ENCODE measurements around the gene ATPAF1.
"Not testable (repeated sequence)": the region's sequence is repeated elsewhere in the genome, so short reads cannot be mapped to it uniquely, and the experiment has no call there.

ATPAF1 gene

DNA sequence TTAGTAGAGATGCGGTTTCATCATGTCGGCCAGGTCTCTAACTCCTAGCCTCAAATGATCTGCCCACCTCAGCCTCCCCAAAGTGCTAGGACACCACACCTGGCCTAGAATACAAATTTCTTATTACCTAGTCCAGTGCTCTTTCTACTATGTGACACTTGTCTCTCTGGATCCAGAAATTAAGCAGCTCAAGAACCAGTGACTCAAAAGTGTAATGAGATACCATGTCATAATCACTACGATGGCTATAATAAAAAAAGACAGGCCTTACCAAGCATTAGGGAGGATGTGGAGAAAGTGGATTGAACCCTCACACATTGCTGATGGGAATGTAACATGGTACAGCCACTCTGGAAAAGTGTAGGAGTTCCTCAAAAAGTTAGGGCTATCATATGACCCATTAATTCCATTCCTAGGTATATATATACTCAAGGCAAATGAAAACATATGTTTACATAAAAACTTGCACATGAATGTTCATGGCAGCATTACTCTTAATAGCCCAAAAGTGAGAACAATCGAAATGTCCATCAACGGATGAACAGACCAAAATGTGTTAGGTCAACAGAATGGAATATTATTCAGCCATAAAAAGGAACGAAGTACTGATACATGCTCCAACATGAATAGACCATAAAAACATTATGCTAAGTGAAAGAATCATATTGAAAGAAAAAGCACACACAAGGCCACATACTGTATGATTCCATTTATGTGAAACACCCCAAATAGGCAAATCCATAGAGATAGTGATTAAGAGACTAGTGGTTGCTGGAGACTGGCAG is 11.8 kb upstream of the ATPAF1 start:
- no peak for DNase-seq

DNA sequence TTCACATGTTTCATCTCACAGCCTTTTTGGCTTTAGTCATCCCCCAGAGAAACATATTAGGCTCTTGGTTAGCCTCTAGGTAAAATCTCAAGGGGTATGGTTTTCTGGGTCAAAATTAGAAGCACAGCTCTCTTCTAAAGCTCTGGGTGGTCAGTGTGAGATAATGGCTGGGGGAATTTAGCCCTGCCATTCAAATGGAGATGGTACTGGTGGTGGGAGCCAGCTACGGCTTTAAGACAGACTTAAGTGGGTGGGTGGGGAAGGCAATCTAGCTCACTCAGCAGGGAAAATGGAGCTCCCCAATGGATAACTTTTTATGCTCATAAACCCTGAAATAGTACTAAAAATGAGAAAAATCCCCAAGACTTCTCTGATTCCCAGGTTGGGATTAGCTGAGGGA is 9.2 kb upstream of the ATPAF1 start:
- no peak for DNase-seq

DNA sequence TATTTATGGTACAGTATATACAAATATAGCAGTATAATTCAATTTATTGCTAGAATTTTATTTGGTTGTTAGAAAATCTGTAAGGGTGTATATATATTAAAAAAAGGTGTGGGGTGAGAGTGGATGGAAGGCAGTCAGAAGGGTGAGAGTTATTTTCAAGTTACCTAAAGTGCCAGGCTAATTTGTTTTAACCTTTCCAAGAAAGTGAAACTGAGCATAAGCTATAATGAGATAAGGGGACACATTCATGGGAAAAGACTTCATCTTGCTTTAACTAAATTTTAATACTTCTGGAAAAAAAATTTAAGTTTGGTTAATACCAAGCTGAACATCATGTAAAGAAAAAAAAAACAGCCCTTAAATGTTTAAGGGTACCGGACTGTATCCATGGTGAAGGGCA is 8.4 kb upstream of the ATPAF1 start:
- DNase-seq: no peak

DNA sequence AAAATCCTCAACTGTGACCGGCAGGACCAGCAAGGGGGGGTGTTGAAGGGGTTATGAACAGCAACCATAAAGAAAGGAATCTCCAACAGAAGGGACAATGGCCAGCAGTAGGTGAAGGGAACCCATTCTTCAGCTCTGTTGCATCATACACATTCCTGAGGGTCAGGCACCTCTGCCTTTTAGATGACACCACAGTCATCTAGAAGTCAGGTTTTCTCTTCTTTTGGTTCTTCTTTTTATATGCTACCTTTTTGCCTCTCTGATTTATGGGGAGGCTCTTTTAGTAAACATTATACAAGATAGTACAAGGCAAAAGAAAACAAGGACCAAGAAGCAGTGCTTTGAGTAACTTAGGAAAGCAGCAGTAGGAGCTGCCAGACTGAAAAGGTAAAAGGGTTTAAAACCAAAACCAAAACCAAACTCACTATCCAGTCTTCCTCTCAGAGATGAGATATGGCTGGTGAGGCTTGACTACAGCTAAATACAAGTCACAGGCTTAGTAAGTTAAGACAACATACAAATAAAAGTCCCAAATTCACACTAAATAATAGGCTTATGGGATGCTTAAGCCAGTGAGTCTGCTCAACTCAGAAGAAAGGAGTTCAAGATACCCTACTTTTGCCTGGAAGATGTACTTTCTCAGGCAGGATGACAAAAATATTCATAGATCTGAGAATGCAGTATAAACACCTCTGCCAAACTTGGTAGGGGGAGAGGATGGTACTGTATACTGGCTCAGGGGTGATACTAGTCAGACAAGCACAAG is 7.6 kb upstream of the ATPAF1 start:
- DNase-seq: no peak

DNA sequence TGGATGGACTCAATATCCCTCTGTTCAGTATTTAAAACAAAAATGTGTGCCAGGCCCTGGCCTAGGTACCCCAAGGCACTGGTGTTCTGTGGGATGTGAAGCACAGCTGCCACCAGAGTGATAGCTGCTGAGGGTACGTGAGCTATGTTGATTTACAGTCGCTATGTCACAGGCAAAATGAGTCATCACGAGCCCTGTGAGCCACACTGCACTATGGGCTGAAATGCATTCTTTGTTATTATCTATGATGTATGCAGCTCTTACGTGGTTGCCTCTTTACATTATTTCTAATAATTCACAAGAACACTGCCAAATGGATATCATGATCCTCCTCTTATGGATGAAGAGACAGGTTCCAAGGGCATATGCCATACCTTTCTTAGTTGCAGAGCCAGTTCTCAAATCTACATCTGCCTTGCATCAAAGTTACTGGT is 5.6 kb upstream of the ATPAF1 start:
- peak; percentile 27 to 36 for DNase-seq

DNA sequence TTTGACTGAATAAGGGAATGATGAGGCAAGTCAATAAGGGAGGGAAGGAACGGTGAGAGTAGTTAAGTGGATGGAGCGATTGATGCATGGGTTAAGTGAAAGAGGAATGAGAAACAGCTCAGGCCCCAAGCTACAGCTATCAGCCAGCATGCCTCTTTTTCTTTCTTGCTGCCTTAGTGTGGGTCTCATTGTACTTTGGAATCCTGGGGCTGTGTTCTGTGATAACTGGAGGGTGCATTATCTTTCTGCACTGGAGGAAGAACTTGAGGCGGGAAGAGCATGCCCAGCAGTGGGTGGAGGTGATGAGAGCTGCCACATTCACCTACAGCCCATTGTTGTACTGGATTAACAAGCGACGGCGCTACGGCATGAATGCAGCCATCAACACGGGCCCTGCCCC is 4.5 kb upstream of the ATPAF1 start:
- DNase-seq: no peak

DNA sequence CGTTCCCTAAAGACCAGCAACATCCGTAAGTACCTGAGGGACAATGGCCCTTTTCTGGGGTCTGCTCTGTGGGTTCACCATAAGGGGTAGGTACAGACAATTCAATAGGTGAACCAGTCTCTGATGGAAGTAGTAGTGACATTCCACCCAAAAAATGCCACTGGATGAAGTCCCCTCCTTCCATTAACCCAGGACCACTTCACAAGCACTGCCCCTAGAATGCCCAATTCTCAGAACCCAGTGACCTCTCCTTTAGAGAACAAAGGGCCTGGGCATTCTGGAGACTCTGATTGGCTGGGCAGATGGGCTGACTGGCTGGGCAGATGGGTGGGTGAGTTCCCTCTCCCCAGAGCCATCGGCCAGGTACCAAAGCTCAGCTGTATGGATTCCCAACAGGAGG is 3.4 kb upstream of the ATPAF1 start, which contains the start of gene TEX38:
TSS of gene TEX38 (plus strand) at position 301 of the 400 bp plus-strand sequence. CDS start at position 382, 81 bp downstream.
- DNase-seq: no peak

DNA sequence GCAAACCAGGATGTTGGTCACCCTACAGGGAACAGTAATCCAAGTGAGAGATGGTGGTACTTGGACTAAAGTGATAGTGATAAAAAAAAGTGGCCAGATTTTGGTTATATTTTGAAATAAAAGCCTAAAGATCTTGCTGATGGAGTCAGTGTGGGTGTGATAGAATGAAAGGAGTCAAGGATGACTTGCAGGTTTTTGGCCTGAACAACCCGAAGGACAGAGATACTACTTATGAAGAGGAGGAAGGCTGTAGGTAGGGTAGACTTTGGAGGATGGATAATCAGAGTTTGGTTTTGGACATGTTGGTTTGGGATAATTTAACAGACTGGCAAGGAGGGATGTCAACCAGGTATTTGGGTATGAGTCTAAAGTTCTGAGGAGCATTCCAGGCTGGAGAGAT is 2.0 kb upstream of the ATPAF1 start:
- DNase-seq: no peak

DNA sequence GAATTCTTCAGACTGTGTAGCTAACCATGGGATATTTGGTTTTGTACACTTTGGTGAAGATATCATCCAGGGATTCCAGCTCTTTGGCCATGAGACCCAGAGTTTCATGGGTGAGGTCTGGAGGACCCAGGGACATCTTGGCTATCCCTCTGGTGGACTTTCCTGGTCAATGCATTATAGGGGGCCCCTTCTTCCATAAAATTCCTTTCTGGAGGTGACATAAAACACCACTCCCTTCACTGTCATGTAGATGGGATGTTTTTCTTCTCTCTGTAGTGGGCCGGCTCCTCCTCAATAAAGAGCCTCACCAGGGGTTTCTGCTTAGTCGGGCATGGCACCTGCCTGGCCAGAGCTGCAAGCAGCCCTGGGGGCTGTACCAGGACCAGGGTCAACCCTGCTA is 2.2 kb downstream of the ATPAF1 start:
- no peak for DNase-seq

DNA sequence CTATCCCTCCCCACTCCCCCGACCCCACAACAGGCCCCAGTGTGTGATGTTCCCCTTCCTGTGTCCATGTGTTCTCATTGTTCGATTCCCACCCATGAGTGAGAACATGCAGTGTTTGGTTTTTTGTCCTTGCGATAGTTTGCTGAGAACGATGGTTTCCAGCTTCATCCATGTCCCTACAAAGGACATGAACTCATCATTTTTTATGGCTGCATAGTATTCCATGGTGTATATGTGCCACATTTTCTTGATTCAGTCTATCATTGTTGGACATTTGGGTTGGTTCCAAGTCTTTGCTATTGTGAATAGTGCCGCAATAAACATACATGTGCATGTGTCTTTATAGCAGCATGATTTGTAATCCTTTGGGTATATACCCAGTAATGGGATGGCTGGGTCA is 5.2 kb downstream of the ATPAF1 start:
- DNase-seq: not testable (repeated sequence)

DNA sequence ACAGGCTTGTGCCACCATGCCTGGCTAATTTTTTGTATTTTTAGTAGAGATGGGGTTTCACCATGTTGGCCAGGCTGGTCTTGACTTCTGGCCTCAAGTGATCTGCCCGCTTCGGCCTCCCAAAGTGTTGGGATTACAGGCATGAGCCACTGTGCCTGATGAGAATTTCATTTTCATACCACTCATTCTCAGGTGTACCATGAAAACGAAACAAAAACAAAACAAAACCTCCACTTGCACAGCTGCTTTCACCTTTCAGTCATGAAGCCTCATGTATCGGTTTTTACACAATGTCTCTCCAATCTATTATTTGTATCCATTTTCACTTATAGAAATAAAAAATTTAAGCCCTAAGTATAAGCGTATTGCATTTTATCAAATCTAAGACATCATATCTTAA is 8.0 kb downstream of the ATPAF1 start:
- not testable (repeated sequence) for DNase-seq

DNA sequence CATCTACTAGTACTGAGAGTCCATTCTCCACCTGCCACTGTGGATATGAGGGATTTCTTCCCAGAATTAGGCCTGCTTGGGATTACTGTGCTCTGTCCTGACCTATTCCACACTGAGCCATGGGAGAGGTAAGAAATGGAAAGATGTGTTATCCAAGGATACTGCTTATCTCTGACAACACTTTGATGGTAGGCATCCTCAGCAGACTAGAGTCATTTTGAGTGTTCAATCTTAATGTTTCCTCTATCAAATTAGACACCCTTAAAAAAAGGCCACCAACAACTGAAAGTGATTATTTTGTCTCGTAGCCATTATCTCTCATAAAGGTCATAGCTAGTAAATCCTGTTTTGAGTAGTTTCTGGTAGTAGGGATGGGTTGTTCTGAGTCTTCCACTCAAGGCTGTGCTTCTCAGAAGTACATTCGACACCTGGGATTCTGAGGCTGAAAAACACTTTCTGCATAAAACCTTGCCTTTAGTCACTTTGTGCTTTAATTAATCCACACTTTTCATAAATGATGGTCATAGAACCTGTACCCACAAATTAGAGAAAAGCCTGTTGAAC is 8.8 kb downstream of the ATPAF1 start:
- DNase-seq: no peak

DNA sequence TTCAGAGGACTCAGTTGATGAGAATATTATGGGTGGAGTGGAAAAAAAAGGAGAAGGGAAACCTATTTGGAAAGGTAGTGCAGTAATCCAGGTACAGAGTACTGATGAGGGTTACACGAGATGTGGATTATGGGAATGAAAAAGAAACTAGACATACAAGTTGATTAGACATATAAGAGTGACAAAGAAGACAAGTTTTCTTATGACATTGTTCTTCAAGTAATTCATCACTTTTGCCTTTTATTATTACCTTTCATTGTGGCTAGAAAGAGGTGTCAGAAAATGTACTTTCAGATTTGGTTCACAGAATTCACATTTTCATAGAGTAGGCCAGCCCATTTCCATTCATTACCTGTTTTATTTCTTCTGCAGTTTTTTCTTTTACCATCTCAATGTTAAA is 10.4 kb downstream of the ATPAF1 start:
- no peak for DNase-seq

DNA sequence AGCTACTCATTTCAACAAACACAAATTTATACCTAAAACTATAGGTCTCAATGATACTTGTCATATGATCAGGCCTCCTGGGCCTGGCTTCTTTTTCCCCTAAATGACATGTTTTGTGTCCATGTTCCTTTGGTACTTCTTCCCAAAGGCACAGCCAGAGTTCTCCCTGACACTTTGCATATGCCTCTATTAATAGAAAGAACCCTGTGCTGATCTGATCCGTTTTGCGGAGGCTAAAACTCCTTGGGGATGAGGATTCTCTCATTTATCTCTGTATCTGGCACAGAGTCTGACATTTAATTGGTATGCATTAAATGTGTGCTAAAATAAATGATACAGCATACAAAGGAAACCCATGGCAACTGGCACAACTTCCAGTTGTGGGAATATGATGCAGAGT is 11.5 kb downstream of the ATPAF1 start:
- no peak for DNase-seq

DNA sequence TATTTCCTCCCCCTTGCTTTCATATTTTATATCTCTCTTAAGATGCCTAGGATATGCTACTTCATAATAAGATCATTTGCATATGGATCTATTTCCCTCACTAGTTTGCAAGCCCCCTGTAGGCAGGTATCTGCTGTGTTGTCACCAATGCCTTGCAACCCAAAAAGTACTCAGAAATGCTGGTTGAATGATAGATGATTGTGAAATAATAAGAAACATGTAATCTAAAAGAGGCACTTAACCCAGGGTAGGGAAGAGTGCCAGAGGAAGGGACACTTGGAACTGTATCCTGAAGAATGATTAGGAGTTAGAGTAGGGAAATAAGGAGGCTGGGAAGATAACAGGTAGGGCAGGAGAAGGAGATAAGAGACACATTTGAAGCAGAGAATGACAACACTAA is 12.3 kb downstream of the ATPAF1 start:
- DNase-seq: no peak

DNA sequence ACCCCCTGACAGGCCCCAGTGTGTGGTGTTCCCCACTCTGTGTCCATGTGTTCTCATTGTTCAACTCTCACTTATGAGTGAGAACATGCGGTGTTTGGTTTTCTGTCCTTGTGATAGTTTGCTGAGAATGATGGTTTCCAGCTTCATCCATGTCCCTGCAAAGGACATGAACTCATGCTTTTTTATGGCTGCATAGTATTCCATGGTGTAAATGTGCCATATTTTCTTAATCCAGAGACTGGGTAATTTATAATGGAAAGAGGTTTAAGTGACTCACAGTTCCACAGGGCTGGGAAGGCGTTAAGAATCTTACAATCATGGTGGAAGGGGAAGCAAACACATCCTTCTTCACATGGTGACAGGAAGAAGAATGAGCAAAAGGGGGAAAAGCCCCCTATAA is 13.5 kb downstream of the ATPAF1 start:
- DNase-seq: not testable (repeated sequence)

DNA sequence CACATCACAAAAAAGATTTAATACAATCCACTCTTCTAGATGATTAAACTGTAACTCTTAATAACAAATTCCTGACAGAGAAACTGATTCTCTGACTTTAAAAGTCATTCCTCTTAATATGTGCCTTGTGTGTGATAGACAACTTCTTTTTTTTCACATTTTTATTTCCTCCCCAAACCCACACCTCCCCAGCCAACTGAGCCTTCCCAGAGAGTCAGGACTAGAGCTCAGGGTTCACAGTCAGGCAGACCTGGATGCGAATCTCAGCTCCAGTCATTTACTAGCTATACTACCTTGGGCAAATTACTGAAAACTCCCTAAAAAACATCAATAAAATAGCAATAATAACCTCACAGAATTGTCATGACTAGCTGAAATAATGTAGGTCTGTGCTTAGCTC is 14.2 kb downstream of the ATPAF1 start:
- DNase-seq: no peak

DNA sequence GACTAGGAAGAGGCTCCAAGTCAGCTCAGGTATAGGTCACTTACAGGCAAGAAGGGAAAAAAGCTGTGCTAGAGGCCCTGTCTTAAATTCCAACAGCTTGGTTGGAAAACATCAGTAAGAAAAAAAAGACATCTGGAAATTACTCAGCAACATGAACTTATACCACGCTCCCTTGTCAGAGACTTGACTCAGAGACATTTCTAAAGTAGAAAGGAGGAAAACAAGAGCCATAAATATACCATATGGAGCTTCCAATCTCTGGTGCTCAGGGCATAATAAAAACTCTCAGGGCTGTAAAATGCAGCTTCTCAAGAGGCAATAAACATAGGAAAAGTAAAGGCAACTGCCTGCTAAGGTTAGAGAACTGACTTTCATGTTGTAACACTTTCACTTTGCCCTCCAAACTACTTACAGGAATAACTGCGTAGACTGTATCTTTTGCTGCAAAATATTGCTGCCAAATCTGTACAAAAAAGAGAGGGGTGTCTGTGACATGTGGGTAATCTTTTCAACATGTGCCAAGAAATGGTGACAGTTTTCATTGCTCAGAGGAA is 14.7 kb downstream of the ATPAF1 start:
- no peak for DNase-seq

DNA sequence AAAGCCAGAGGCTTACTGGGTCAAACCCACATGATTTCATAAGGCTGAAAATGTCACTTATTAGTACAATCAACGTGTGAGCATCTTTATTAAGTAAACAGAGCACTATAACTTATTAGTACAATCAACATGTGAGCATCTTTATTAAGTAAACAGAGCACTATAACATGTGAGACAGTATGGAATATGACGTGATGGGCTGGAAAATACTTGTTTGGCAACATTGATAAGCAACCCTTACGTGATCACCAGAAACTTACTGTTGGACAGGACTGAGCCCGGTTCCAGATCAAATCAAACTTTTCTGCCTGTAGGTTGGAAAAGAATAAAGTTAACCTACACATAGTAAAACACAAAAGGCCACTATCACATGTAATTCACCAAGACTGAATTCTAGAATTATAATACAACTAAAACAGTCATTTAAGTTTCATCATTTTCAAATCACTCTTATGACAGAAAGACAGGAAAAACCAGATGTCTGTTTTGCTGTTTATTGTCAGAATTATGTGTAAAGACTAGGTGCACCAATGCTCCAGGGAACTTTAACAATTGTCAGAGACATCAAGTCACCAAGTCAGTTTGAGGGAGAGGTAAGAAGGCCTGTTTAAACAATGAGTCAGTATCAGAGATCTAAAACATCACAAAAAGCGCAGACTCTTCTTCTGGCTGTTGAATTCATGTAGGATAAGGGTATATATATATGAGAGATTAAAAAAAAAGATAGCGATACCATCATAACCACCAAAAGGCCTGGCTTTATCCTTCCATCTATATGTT is 15.7 kb downstream of the ATPAF1 start:
- DNase-seq: no peak

DNA sequence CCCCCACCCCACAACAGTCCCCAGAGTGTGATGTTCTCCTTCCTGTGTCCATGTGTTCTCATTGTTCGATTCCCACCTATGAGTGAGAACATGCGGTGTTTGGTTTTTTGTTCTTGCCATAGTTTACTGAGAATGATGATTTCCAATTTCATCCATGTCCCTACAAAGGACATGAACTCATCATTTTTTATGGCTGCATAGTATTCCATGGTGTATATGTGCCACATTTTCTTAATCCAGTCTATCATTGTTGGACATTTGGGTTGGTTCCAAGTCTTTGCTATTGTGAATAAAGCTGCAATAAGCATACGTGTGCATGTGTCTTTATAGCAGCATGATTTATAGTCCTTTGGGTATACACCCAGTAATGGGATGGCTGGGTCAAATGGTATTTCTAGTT is 17.0 kb downstream of the ATPAF1 start:
- DNase-seq: not testable (repeated sequence)

DNA sequence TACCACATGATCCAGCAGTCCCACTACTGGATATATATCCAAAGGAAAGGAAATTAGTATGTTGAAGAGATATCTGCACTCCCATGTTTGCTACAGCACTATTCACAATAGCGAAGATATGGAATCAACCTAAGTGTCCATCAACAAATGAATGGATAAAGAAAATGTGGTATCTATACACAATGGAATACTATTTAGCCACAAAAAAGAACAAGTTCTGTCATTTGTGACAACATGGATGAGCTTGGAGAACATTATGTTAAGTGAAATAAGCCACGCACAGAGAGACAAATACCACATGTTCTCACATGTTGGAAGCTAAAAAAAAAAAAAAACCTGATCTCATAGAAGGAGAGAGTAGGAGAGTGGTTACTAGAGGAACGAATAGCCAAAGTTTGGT is 17.7 kb downstream of the ATPAF1 start:
- no peak for DNase-seq

DNA sequence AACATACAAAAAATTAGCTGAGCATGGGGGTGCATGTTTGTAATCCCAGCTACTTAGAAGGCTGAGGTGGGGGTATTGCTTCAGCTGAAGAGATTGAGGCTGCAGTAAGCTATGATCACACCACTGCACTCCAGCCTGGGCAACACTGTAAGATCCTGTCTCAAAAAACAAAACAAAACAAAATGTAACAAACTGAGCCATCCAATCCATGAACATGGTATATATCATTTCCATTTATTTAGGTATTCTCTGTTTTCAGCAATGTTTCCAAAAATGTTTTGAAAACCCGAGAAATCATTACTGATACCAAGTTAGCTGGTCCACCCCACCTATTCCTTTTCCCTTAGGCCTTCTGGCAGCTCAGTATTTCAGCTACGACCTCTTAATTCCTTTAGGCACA is 18.4 kb downstream of the ATPAF1 start:
- no peak for DNase-seq

DNA sequence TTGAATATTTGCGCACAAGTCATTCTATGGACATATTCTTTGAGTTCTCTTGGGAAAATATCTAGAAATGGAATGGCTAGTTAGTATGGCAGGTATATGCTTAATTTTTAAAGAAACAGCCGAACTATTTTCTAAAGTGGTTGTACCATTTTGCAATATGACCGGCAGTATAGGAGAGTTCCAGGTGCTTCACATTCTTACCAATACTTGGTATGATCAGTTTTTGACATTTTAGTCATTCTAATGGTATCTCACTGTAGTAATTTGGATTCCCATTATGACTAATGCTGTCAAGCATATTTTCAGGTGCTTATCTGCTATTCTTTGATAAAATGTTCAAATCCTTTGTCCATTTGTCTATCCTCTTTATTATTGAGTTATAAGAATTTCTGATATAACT is 20.6 kb downstream of the ATPAF1 start:
- DNase-seq: no peak
